Ascending aorta (tissue), 2 donors: Measurements from ENCODE around the gene EME2. TPM values are rescaled to one million over a fixed set of nuclear protein-coding genes. Genes with fewer than 3 reads are reported as not detected.

Experiments used
- DNase-seq, 2 donors: peaks; one replicate each; pipeline ENCODE4 v3.0.0-alpha.2; 2019; ENCODE audit warnings: low spot score in 2 of 2
- H3K27ac ChIP-seq, 2 donors: fragments of 200-600 bp; sonication (generic); one replicate each; pipeline ENCODE4 v1.5.1; 2016 to 2017; ENCODE audit warnings: mild to moderate bottlenecking in 1 of 2
- H3K27me3 ChIP-seq: fragments of 200-600 bp; sonication (generic); one replicate; pipeline ENCODE4 v1.5.1; 2017
- H3K36me3 ChIP-seq, 2 donors: fragments of 200-600 bp; sonication (generic); one replicate each; pipeline ENCODE4 v1.5.1; 2016
- H3K4me1 ChIP-seq, 2 donors: fragments of 200-600 bp; sonication (generic); one replicate each; pipeline ENCODE4 v1.5.1; 2016 to 2017; ENCODE audit warnings: mild to moderate bottlenecking in 1 of 2
- H3K4me3 ChIP-seq, 2 donors: fragments of 200-600 bp; sonication (generic); one replicate each; pipeline ENCODE4 v1.5.1; 2016 to 2017; ENCODE audit warnings: mild to moderate bottlenecking in 1 of 2
- H3K9me3 ChIP-seq, 2 donors: fragments of 200-600 bp; sonication (generic); one replicate each; pipeline ENCODE4 v1.5.1; 2016
- CTCF ChIP-seq, 3 experiments: fragments of 200-600 bp in 2 of 3; fragments of 450-650 bp in 1 of 3; sonication (generic) in 2 of 3; IDR thresholded peaks; one replicate each; pipeline ENCODE4 v1.5.1; 2016 to 2019; ENCODE audit warnings: antibody characterized with exemption in 3 of 3, mild to moderate bottlenecking in 1 of 3, moderate library complexity in 1 of 3
- intact Hi-C: fragments of 100-400 bp; cut with DNase I; formaldehyde crosslinking; loops from one replicate; pipeline ENCODE4 v1.15.1; 2023
- total RNA-seq: library from RNA; depleted of rRNA; stranded (reverse); fragments of >200 nt; gene quantifications from one replicate; pipeline ENCODE4 v1.1.0, GENCODE V29; 2016

The EME2 gene
- total RNA-seq, 1 donor from 2014 or later: 25.3 TPM

DNA sequence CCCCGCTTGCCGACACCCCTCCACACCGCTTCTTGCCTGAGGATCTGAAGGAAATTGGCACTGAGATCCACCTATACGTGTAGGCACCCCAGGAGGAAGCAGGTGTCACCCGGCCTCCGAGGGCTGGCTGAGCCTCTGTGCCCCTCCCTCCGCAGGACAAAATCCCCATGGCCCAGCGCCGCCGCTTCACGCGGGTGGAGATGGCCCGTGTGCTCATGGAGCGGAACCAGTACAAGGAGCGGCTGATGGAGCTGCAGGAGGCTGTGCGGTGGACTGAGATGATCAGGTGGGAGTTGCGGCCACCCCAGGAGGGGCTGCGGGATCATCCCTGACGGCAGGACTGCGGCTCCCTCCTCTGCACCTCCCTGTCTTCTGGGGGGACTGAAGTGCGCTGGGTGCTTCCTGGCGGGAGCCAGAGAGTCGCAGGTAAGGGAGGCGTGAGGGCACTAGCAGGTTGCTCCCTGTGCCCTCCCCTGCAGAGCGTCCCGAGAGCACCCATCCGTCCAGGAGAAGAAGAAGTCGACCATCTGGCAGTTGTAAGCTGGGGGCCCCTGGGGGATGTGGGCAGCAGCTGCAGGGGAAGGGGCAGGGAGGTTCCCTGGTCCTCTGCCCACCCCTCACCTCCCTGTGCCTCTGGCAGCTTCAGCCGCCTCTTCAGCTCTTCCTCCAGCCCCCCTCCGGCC lies 10.3 kb upstream of the EME2 start:
- Histone ChIP-seq H3K4me1 (no peaks in the 10 kb centered on the region), H3K27me3 (no peaks in the 10 kb centered on the region)
- no peak for DNase-seq

DNA sequence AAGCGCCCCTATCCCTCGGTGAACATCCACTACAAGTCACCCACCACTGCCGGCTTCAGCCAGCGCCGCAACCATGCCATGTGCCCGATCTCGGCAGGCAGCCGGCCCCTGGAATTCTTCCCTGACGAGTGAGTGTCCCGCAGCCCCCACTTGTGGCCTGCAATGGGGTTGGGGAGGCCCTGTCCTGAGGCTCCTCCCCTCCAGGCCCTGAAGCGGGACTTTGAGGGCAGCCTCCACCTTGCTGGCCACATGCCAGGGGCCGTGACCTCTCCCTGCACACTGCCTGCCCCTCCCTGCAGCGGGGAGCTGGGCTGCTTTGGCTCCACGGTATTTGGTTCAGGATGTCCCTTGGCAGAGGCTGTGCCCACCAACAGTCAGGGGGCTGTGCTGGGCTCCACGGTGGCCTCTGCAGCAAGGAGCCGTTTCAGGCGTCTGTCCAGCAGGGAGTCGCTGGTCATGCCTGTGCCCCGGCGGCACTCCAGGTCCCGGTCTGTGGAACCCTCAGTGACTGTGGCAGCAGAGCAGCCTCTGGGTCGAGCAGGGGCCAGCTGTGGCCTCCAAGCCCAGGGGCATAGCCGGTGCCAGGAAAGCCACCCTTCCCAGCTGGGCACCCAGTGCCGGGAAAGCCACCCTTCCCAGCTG lies 9.6 kb upstream of the EME2 start:
- Histone ChIP-seq H3K27me3 (no peaks in the 10 kb centered on the region), H3K27ac (no peak overlapping the region), H3K4me1 (no peaks in the 10 kb centered on the region), H3K9me3 (no peaks in the 10 kb centered on the region), H3K36me3 (peaks cover 81 to 96% of the 10 kb centered on the region in 2 donors), H3K4me3 (no peak overlapping the region)
- TF ChIP-seq CTCF (IDR thresholded peaks at IDR 0.05): no peak
- intact Hi-C loops: no loop called here
- no peak for DNase-seq

More for the DNA sequence above, 10.3 kb upstream of the EME2 start:
- Histone ChIP-seq H3K27ac (no peak overlapping the region), H3K9me3 (no peaks in the 10 kb centered on the region), H3K4me3 (no peak overlapping the region), H3K36me3 (peaks cover 74 to 96% of the 10 kb centered on the region in 2 donors)
- intact Hi-C loops: no loop called here
- no peak for TF ChIP-seq CTCF (IDR thresholded peaks at IDR 0.05)

GRCh38 chr16:1763521-1764511 lies 8.8 kb upstream of the EME2 start:
- Histone ChIP-seq H3K36me3 (peaks cover 82 to 96% of the 10 kb centered on the region in 2 donors), H3K27me3 (no peaks in the 10 kb centered on the region), H3K9me3 (no peaks in the 10 kb centered on the region), H3K27ac (no peak overlapping the region), H3K4me3 (no peak overlapping the region), H3K4me1 (no peaks in the 10 kb centered on the region)
- DNase-seq: no peak
- intact Hi-C loops: no loop called here
- peak in 2 of 3 experiments; percentile 3 to 10 for TF ChIP-seq CTCF (IDR thresholded peaks at IDR 0.05)

GRCh38 chr16:1764971-1765370 lies 7.6 kb upstream of the EME2 start:
- H3K27ac ChIP-seq: no peak overlapping the region
- no peak for TF ChIP-seq CTCF (IDR thresholded peaks at IDR 0.05)
- no peaks in the 10 kb centered on the region for H3K9me3 ChIP-seq
- no peak for DNase-seq
- H3K36me3 ChIP-seq: peaks cover 77 to 93% of the 10 kb centered on the region in 2 donors
- H3K4me1 ChIP-seq: peaks cover 0 to 3% of the 10 kb centered on the region in 2 donors
- no peak overlapping the region for H3K4me3 ChIP-seq
- no peaks in the 10 kb centered on the region for H3K27me3 ChIP-seq
- intact Hi-C loops: no loop called here

DNA sequence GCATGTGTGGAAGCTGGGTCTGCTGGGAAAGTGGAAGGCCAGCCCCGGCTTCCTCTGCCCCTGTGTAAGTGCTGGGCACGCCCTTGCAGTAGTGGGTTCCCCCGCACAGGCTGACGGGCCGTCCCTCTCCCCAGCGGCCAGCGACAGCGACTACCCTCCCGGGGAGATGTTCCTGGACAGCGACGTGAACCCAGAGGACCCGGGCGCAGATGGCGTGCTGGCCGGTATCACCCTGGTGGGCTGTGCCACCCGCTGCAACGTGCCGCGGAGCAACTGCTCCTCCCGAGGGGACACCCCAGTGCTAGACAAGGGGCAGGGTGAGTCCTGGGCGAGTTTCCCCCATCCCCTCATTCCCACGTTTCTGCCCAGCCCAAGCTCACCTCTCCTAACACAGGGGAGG lies 6.8 kb upstream of the EME2 start:
- Histone ChIP-seq H3K4me1 (peaks cover 0 to 9% of the 10 kb centered on the region in 2 donors), H3K27me3 (no peaks in the 10 kb centered on the region), H3K4me3 (no peak overlapping the region), H3K27ac (no peak overlapping the region), H3K9me3 (no peaks in the 10 kb centered on the region), H3K36me3 (peaks cover 69 to 84% of the 10 kb centered on the region in 2 donors)
- TF ChIP-seq CTCF (IDR thresholded peaks at IDR 0.05): no peak
- DNase-seq: no peak
- intact Hi-C loops: no loop called here
